SK-N-SH (cell line): ENCODE measurements around the gene CELSR3.

Experiments
- CTCF ChIP-seq: fragments of 200-600 bp; sonication (generic); IDR thresholded peaks from 2 replicates; pipeline ENCODE4 v1.6.1; 2017; ENCODE audit warnings: antibody characterized with exemption, mild to moderate bottlenecking, moderate library complexity
- EZH2phosphoT487 ChIP-seq: fragments of 200-600 bp; sonication (generic); IDR thresholded peaks from 2 replicates; pipeline ENCODE4 v1.6.1; 2017; ENCODE audit warnings: low read depth, mixed run types, mild to moderate bottlenecking, antibody characterized with exemption, moderate library complexity, borderline replicate concordance
- POLR2AphosphoS5 ChIP-seq: IDR thresholded peaks from 2 replicates; pipeline ENCODE4 v1.6.1; 2012; ENCODE audit warnings: low read depth, low read length
- RFX5 ChIP-seq: IDR thresholded peaks from 2 replicates; pipeline ENCODE4 v1.6.1; 2012; ENCODE audit warnings: mild to moderate bottlenecking, improper control_type of control experiment, low read length
- SMC3 ChIP-seq: IDR thresholded peaks from 2 replicates; pipeline ENCODE4 v1.6.1; 2012; ENCODE audit warnings: low read depth, low read length, improper control_type of control experiment
- TAF1 ChIP-seq: IDR thresholded peaks from 2 replicates; pipeline ENCODE4 v1.6.1; 2012; ENCODE audit warnings: low read depth, mild to moderate bottlenecking, low read length, moderate library complexity, borderline replicate concordance

GRCh38 chr3:48650723-48651122, 12.0 kb downstream of the CELSR3 start:
- TF ChIP-seq CTCF: no peak
- no peak for TF ChIP-seq TAF1
- TF ChIP-seq EZH2phosphoT487: no peak
- TF ChIP-seq POLR2AphosphoS5: no peak
- no peak for TF ChIP-seq RFX5
- TF ChIP-seq SMC3: no peak
